H9 (cell line): ENCODE measurements around the gene DCAF8. TPM values are rescaled to one million over a fixed set of nuclear protein-coding genes. Genes with fewer than 3 reads are reported as not detected.

Experiments
- DNase-seq: peaks from one replicate; pipeline ENCODE4 v3.0.0-alpha.2; 2017
- H2AFZ ChIP-seq: one replicate; pipeline ENCODE4 v1.6.1; 2013; ENCODE audit warnings: mild to moderate bottlenecking, low read length, control low read depth, moderate library complexity
- H2AK5ac ChIP-seq: 2 replicates; pipeline ENCODE4 v1.6.1; 2013; ENCODE audit warnings: low read length, control low read depth, mixed read lengths; ENCODE audit not compliant: insufficient read length
- H2BK120ac ChIP-seq: one replicate; pipeline ENCODE4 v1.6.1; 2013; ENCODE audit warnings: low read depth, mild to moderate bottlenecking, low read length, control low read depth, inconsistent platforms; ENCODE audit not compliant: poor library complexity, severe bottlenecking
- H2BK12ac ChIP-seq: 2 replicates; pipeline ENCODE4 v1.6.1; 2013; ENCODE audit warnings: low read length, control low read depth, mixed read lengths, low read depth; ENCODE audit not compliant: insufficient read length
- H2BK15ac ChIP-seq: 2 replicates; pipeline ENCODE4 v1.6.1; 2013; ENCODE audit warnings: low read depth, low read length, control low read depth
- H2BK20ac ChIP-seq: one replicate; pipeline ENCODE4 v1.6.1; 2013; ENCODE audit warnings: low read depth, mild to moderate bottlenecking, low read length, control low read depth, inconsistent platforms; ENCODE audit not compliant: poor library complexity, severe bottlenecking
- H2BK5ac ChIP-seq: 2 replicates; pipeline ENCODE4 v1.6.1; 2013; ENCODE audit warnings: low read length, control low read depth, mixed read lengths; ENCODE audit not compliant: insufficient read length
- H3K14ac ChIP-seq: 2 replicates; pipeline ENCODE4 v1.6.1; 2013; ENCODE audit warnings: low read length, control low read depth; ENCODE audit not compliant: insufficient read depth
- H3K18ac ChIP-seq: 2 replicates; pipeline ENCODE4 v1.6.1; 2013; ENCODE audit warnings: low read depth, mild to moderate bottlenecking, mixed read lengths, low read length, control low read depth; ENCODE audit not compliant: insufficient read length
- H3K23ac ChIP-seq: 2 replicates; pipeline ENCODE4 v1.6.1; 2013; ENCODE audit warnings: low read length, control low read depth, mixed read lengths, low read depth; ENCODE audit not compliant: insufficient read length
- H3K23me2 ChIP-seq: 2 replicates; pipeline ENCODE4 v1.6.1; 2013; ENCODE audit warnings: low read depth, mild to moderate bottlenecking, mixed read lengths, low read length, control low read depth; ENCODE audit not compliant: insufficient read length, poor library complexity, severe bottlenecking
- H3K27ac ChIP-seq: 2 replicates; pipeline ENCODE4 v1.5.1; 2013; ENCODE audit warnings: low read length, control low read depth, mixed read lengths, low read depth; ENCODE audit not compliant: insufficient read length
- H3K27me3 ChIP-seq: 2 replicates; pipeline ENCODE4 v1.6.1; 2013; ENCODE audit warnings: low read length, control low read depth, inconsistent platforms; ENCODE audit not compliant: insufficient read depth
- H3K4ac ChIP-seq: 2 replicates; pipeline ENCODE4 v1.6.1; 2013; ENCODE audit warnings: low read depth, mild to moderate bottlenecking, control low read depth, inconsistent platforms, low read length, moderate library complexity
- H3K4me1 ChIP-seq: 2 replicates; pipeline ENCODE4 v1.6.1; 2013; ENCODE audit warnings: low read length, control low read depth, inconsistent platforms; ENCODE audit not compliant: insufficient read depth
- H3K4me2 ChIP-seq: 2 replicates; pipeline ENCODE4 v1.6.1; 2013; ENCODE audit warnings: low read length, control low read depth, mixed read lengths; ENCODE audit not compliant: insufficient read length, insufficient read depth
- H3K56ac ChIP-seq: 2 replicates; pipeline ENCODE4 v1.6.1; 2013; ENCODE audit warnings: low read depth, mild to moderate bottlenecking, mixed read lengths, low read length, control low read depth; ENCODE audit not compliant: insufficient read length
- H3K79me1 ChIP-seq: 2 replicates; pipeline ENCODE4 v1.6.1; 2013; ENCODE audit warnings: low read depth, mild to moderate bottlenecking, moderate library complexity, low read length, control low read depth, inconsistent platforms; ENCODE audit not compliant: insufficient read depth, poor library complexity, severe bottlenecking
- H3K79me2 ChIP-seq: 2 replicates; pipeline ENCODE4 v1.6.1; 2013; ENCODE audit warnings: low read length, control low read depth, inconsistent platforms; ENCODE audit not compliant: insufficient read depth
- H3K9ac ChIP-seq: 2 replicates; pipeline ENCODE4 v1.6.1; 2013; ENCODE audit warnings: low read length, control low read depth, mixed read lengths; ENCODE audit not compliant: insufficient read length; ENCODE audit errors: extremely low read depth
- H3K9me3 ChIP-seq: one replicate; pipeline ENCODE4 v1.6.1; 2013; ENCODE audit warnings: low read depth, low read length, inconsistent platforms; ENCODE audit not compliant: control insufficient read depth
- H3T11ph ChIP-seq: one replicate; pipeline ENCODE4 v1.6.1; 2013; ENCODE audit warnings: mild to moderate bottlenecking, low read length, control low read depth, inconsistent platforms
- H4K20me1 ChIP-seq: one replicate; pipeline ENCODE4 v1.6.1; 2013; ENCODE audit not compliant: control insufficient read depth, insufficient read length, insufficient read depth
- H4K5ac ChIP-seq: 2 replicates; pipeline ENCODE4 v1.6.1; 2013; ENCODE audit warnings: low read depth, mild to moderate bottlenecking, mixed read lengths, low read length, control low read depth; ENCODE audit not compliant: insufficient read length
- H4K8ac ChIP-seq: replicated peaks from 2 replicates; pipeline ENCODE4 v1.6.1; 2013; ENCODE audit warnings: low read length, control low read depth, mixed read lengths, low read depth; ENCODE audit not compliant: insufficient read length
- H4K91ac ChIP-seq: 2 replicates; pipeline ENCODE4 v1.6.1; 2013; ENCODE audit warnings: low read depth, mild to moderate bottlenecking, moderate library complexity, mixed read lengths, low read length, control low read depth; ENCODE audit not compliant: insufficient read length
- H3K27ac Mint-ChIP-seq, 3 experiments: 2 replicates in 2 of 3; 3 replicates in 1 of 3; pipeline ENCODE4 v1.8.0; 2020 to 2021; ENCODE audit warnings: mixed read lengths in 3 of 3, mild to moderate bottlenecking in 1 of 3, moderate library complexity in 1 of 3
- H3K27me3 Mint-ChIP-seq: 2 replicates; pipeline ENCODE4 v1.8.0; 2021; ENCODE audit warnings: low read depth, mild to moderate bottlenecking, moderate library complexity, mixed read lengths
- H3K36me3 Mint-ChIP-seq, 3 experiments: 2 replicates in 2 of 3; 3 replicates in 1 of 3; pipeline ENCODE4 v1.8.0; 2020 to 2021; ENCODE audit warnings: low read depth in 3 of 3, mixed read lengths in 3 of 3; ENCODE audit not compliant: insufficient read depth in 1 of 3
- H3K4me1 Mint-ChIP-seq, 2 experiments: 2 replicates each; pipeline ENCODE4 v1.8.0; 2020; ENCODE audit warnings: mixed read lengths in 2 of 2
- H3K4me3 Mint-ChIP-seq, 2 experiments: 2 replicates in 1 of 2; 3 replicates in 1 of 2; pipeline ENCODE4 v1.8.0; 2020 to 2021; ENCODE audit warnings: mild to moderate bottlenecking in 2 of 2, mixed read lengths in 2 of 2, moderate library complexity in 1 of 2
- H3K9me3 Mint-ChIP-seq, 2 experiments: 2 replicates in 1 of 2; 3 replicates in 1 of 2; pipeline ENCODE4 v1.8.0; 2020; ENCODE audit warnings: mild to moderate bottlenecking in 2 of 2, mixed read lengths in 2 of 2, moderate library complexity in 1 of 2
- WGBS: extraction: QIAGEN DNeasy Blood & Tissue Kit; methylation state at CpG from one replicate; pipeline ENCODE4 v1.1.7; 2013; ENCODE audit warnings: missing lambda C conversion rate, low lambda C conversion rate, mixed read lengths; ENCODE audit not compliant: insufficient read length; ENCODE audit errors: extremely low coverage; 5-methylcytosine and 5-hydroxymethylcytosine counted together
- total RNA-seq: library from RNA; stranded (reverse); gene quantifications from 2 replicates; pipeline ENCODE4 v1.2.1, GENCODE V29; 2021
- TF ChIP-seq, protein P1 (sequence below): fragments of 200-600 bp; sonication (generic); conservative IDR thresholded peaks from 3 replicates; pipeline ENCODE4 v1.8.0; 2021; ENCODE audit warnings: antibody characterized with exemption, mild to moderate bottlenecking

The DCAF8 gene
- total RNA-seq, 1 experiment from 2014 or later = 106 TPM

DNA sequence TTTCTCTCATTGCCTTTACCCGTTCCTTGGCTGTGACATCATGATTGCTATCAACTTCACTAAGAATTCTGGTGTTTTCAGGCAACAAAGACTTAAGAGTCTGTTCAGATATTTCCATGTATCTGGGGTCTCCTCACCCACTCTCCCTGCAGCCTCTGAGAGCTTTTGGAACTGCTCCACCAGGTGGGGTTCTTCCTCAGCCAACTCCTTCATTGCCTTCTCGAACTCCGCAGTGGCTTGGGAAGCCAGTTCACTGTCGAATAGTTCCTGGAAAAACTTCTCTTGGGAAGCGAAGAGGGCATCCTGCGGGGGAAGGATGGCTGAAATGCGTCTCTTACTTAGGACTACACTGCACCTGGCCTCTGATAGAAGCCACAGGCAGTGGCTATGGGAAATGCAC is 20.5 kb upstream of the DCAF8 start:
- Histone ChIP-seq H2AFZ (no peak overlapping the region), H4K8ac (no peak overlapping the region), H3K4ac (no peak overlapping the region), H4K20me1 (no peaks in the 10 kb centered on the region), H3K23ac (no peak overlapping the region), H2BK5ac (no peak overlapping the region), H2BK12ac (no peak overlapping the region), H2BK120ac (no peak overlapping the region), H2BK15ac (no peak overlapping the region), H2BK20ac (no peak overlapping the region), H4K91ac (no peak overlapping the region), H2AK5ac (no peak overlapping the region), H3K9ac (no peak overlapping the region), H3K23me2 (peaks cover 4% of the 10 kb centered on the region), H3K4me1 (0 out of 2 replicates have a peak, but pooled peaks cover 2% of the 10 kb centered on the region), H3K79me1 (no peaks in the 10 kb centered on the region), H3K27me3 (no peaks in the 10 kb centered on the region), H4K5ac (no peak overlapping the region), H3K14ac (no peak overlapping the region), H3K56ac (no peak overlapping the region), H3K79me2 (peaks cover 5% of the 10 kb centered on the region; the same call in 1 of the 2 replicates), H3K27ac (no peak overlapping the region), H3K4me2 (no peak overlapping the region), H3T11ph (no peak overlapping the region), H3K9me3 (no peaks in the 10 kb centered on the region), H3K18ac (no peak overlapping the region)
- Mint-ChIP-seq H3K4me3 (no peak overlapping the region; a peak in 1 of 5 replicates), H3K4me1 (peaks cover 14 to 16% of the 10 kb centered on the region in 2 experiments), H3K36me3 (peaks cover 24 to 51% (median 51%) of the 10 kb centered on the region in 3 experiments; a peak in 6 of 7 replicates), H3K27ac (no peak overlapping the region), H3K27me3 (no peaks in the 10 kb centered on the region), H3K9me3 (no peaks in the 10 kb centered on the region)
- no peak for DNase-seq
- no CpG with 5 or more reads among the region's 7 CpGs for WGBS
- TF ChIP-seq, protein P1, sequence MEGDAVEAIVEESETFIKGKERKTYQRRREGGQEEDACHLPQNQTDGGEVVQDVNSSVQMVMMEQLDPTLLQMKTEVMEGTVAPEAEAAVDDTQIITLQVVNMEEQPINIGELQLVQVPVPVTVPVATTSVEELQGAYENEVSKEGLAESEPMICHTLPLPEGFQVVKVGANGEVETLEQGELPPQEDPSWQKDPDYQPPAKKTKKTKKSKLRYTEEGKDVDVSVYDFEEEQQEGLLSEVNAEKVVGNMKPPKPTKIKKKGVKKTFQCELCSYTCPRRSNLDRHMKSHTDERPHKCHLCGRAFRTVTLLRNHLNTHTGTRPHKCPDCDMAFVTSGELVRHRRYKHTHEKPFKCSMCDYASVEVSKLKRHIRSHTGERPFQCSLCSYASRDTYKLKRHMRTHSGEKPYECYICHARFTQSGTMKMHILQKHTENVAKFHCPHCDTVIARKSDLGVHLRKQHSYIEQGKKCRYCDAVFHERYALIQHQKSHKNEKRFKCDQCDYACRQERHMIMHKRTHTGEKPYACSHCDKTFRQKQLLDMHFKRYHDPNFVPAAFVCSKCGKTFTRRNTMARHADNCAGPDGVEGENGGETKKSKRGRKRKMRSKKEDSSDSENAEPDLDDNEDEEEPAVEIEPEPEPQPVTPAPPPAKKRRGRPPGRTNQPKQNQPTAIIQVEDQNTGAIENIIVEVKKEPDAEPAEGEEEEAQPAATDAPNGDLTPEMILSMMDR = peak; percentile 47; the same call in 2 of the 3 replicates
